ENCODE results near the gene GAPVD1. TPM values are rescaled to one million over a fixed set of nuclear protein-coding genes. Genes with fewer than 3 reads are reported as not detected.
A peak's percentile ranks its signal among the peaks of the same experiment; 100 is the strongest.

Gene GAPVD1
- total RNA-seq, 4 donors from 2014 or later: 34.8 to 65.4 (median 44.1) TPM

- WGBS, 2 donors: 97 to 100% methylated on average over 3 of the region's 3 CpGs
- no peak for DNase-seq
- no peaks in the 10 kb centered on the region for H3K4me1 ChIP-seq
- TF ChIP-seq POLR2A (IDR thresholded peaks at IDR 0.05) (no peak), CTCF (IDR thresholded peaks at IDR 0.05) (no peak)
- no peak overlapping the region for H3K27ac ChIP-seq
- intact Hi-C loops (cut with DNase I): no loop called here
- peaks cover 0 to 5% (median 0%) of the 10 kb centered on the region in 3 donors for H3K9me3 ChIP-seq
- no peaks in the 10 kb centered on the region for H3K27me3 ChIP-seq
- peaks cover 4 to 99% (median 16%) of the 10 kb centered on the region in 3 donors for H3K36me3 ChIP-seq
- no peak overlapping the region for H3K4me3 ChIP-seq
Measured at GRCh38 chr9:125317704-125318103, 56.1 kb downstream of the GAPVD1 start.

GRCh38 chr9:125321496-125321895 is 59.9 kb downstream of the GAPVD1 start:
- Histone ChIP-seq H3K36me3 (peaks cover 0 to 98% (median 6%) of the 10 kb centered on the region in 3 donors), H3K4me1 (no peaks in the 10 kb centered on the region), H3K27ac (no peak overlapping the region), H3K9me3 (peaks cover 0 to 5% (median 0%) of the 10 kb centered on the region in 3 donors), H3K27me3 (no peaks in the 10 kb centered on the region), H3K4me3 (no peak overlapping the region)
- no peak for DNase-seq
- 79 to 98% methylated on average over 3 of the region's 3 CpGs for WGBS, 2 donors
- intact Hi-C loops (cut with DNase I): no loop called here
- TF ChIP-seq POLR2A (IDR thresholded peaks at IDR 0.05) (no peak), CTCF (IDR thresholded peaks at IDR 0.05) (no peak)

- Histone ChIP-seq H3K27ac (no peak overlapping the region), H3K9me3 (no peaks in the 10 kb centered on the region), H3K4me3 (no peak overlapping the region), H3K36me3 (peaks cover 0 to 92% (median 6%) of the 10 kb centered on the region in 3 donors), H3K27me3 (no peaks in the 10 kb centered on the region), H3K4me1 (no peaks in the 10 kb centered on the region)
- intact Hi-C loops (cut with DNase I): no loop called here
- WGBS, 2 donors: 44 to 56% methylated on average over 1 of the region's 1 CpG
- TF ChIP-seq CTCF (IDR thresholded peaks at IDR 0.05) (no peak), POLR2A (IDR thresholded peaks at IDR 0.05) (no peak)
- DNase-seq: no peak
Measured at GRCh38 chr9:125323615-125324014, 62.0 kb downstream of the GAPVD1 start.

- no peaks in the 10 kb centered on the region for H3K9me3 ChIP-seq
- no peaks in the 10 kb centered on the region for H3K27me3 ChIP-seq
- TF ChIP-seq CTCF (IDR thresholded peaks at IDR 0.05) (no peak), POLR2A (IDR thresholded peaks at IDR 0.05) (no peak)
- no peak overlapping the region for H3K27ac ChIP-seq
- no peak for DNase-seq
- H3K4me3 ChIP-seq: no peak overlapping the region
- intact Hi-C loops (cut with DNase I): no loop called here
- WGBS, 2 donors: 45 to 73% methylated on average over 2 of the region's 2 CpGs
- H3K36me3 ChIP-seq: peaks cover 5 to 83% (median 6%) of the 10 kb centered on the region in 3 donors
- H3K4me1 ChIP-seq: peaks cover 0 to 17% (median 5%) of the 10 kb centered on the region in 3 donors
Measured at GRCh38 chr9:125325826-125326225, 64.2 kb downstream of the GAPVD1 start.

- TF ChIP-seq POLR2A (IDR thresholded peaks at IDR 0.05) (no peak), CTCF (IDR thresholded peaks at IDR 0.05) (no peak)
- H3K27ac ChIP-seq: peak overlapping the region in 1 of 4 donors; percentile 51
- H3K27me3 ChIP-seq: no peaks in the 10 kb centered on the region
- peaks cover 0 to 17% (median 5%) of the 10 kb centered on the region in 3 donors for H3K4me1 ChIP-seq
- DNase-seq: no peak
- intact Hi-C loops (cut with DNase I): no loop called here
- H3K9me3 ChIP-seq: no peaks in the 10 kb centered on the region
- peaks cover under 1 to 84% (median 32%) of the 10 kb centered on the region in 3 donors for H3K36me3 ChIP-seq
- no peak overlapping the region for H3K4me3 ChIP-seq
Measured at GRCh38 chr9:125329978-125330377, 68.4 kb downstream of the GAPVD1 start.

Measured in esophagus squamous epithelium (tissue), 5 donors.